BJ (cell line): ENCODE data around the gene PIGX. TPM values are rescaled to one million over a fixed set of nuclear protein-coding genes. Genes with fewer than 3 reads are reported as not detected.

Experiments used
- CTCF ChIA-PET: fragments of 350-600 bp; formaldehyde crosslinking; extraction: SDS; loops from one replicate; lab custom pipeline; 2021; ENCODE audit warnings: antibody characterized with exemption, inconsistent platforms; lab: Yijun Ruan, JAX
- POLR2A ChIA-PET: fragments of 300-600 bp; sonication (Branson Sonifier 250); formaldehyde crosslinking; extraction: SDS; loops from one replicate; lab custom pipeline; 2021; ENCODE audit warnings: antibody characterized with exemption; lab: Charles Lee
- DNase-seq: peaks from one replicate; pipeline ENCODE4 v3.0.0-alpha.2; 2011; ENCODE audit warnings: low read depth
- H3K27me3 ChIP-seq: 2 replicates; pipeline ENCODE4 v1.6.0; 2011; ENCODE audit warnings: low read length; ENCODE audit not compliant: control insufficient read depth, insufficient read depth
- H3K36me3 ChIP-seq: 2 replicates; pipeline ENCODE4 v1.5.1; 2011; ENCODE audit warnings: low read length; ENCODE audit not compliant: control insufficient read depth, insufficient read depth
- H3K4me3 ChIP-seq: 2 replicates; pipeline ENCODE4 v1.5.1; 2011; ENCODE audit warnings: low read depth, mild to moderate bottlenecking, control low read depth, low read length
- CTCF ChIP-seq: IDR thresholded peaks from 2 replicates; pipeline ENCODE4 v1.5.1; 2011; ENCODE audit warnings: low read depth, mild to moderate bottlenecking, control low read depth, inconsistent platforms, low read length, moderate library complexity; ENCODE audit not compliant: insufficient read depth
- polyA plus RNA-seq: library from polyadenylated mRNA; depleted of rRNA; stranded (reverse); fragments of >200 nt; gene quantifications from 2 replicates; pipeline ENCODE4 v1.2.3, GENCODE V29; 2011

PIGX gene
- polyA plus RNA-seq, 1 experiment: 7.8 TPM

GRCh38 chr3:196686436-196686835 lies 25.7 kb upstream of the PIGX start:
- no peak for TF ChIP-seq CTCF
- no peak for DNase-seq
- H3K27me3 ChIP-seq: 0 out of 2 replicates have a peak, but pooled peaks cover 3% of the 10 kb centered on the region
- no peak overlapping the region for H3K4me3 ChIP-seq
- H3K36me3 ChIP-seq: no peaks in the 10 kb centered on the region
- ChIA-PET POLR2A (no interaction called here), CTCF (interaction anchor here (0.7 to 11.2 kb wide), 6 partner anchors 11 to 90 kb away, joined by 3 to 203 read pairs (median 6); no protein-coding TSS in a partner anchor)

GRCh38 chr3:196688349-196688748 lies 23.8 kb upstream of the PIGX start:
- Histone ChIP-seq H3K4me3 (no peak overlapping the region), H3K27me3 (no peaks in the 10 kb centered on the region), H3K36me3 (no peaks in the 10 kb centered on the region)
- peak; percentile 23 for DNase-seq
- CTCF ChIA-PET: interaction anchor here (0.8 to 11.2 kb wide), 6 partner anchors 8 to 166 kb away, joined by 3 to 203 read pairs (median 5); no protein-coding TSS in a partner anchor
- POLR2A ChIA-PET: interaction anchor here (1.0 kb wide), 1 partner anchor 38 kb away, joined by 3 read pairs; no protein-coding TSS in a partner anchor
- no peak for TF ChIP-seq CTCF

- Histone ChIP-seq H3K36me3 (no peaks in the 10 kb centered on the region), H3K27me3 (no peaks in the 10 kb centered on the region), H3K4me3 (no peak overlapping the region)
- ChIA-PET POLR2A (no interaction called here), CTCF (interaction anchor here (11.2 kb wide), 1 partner anchor 82 kb away, joined by 203 read pairs; no protein-coding TSS in a partner anchor)
- DNase-seq: no peak
- no peak for TF ChIP-seq CTCF
Observed at GRCh38 chr3:196689941-196690660, 22.1 kb upstream of the PIGX start.

- DNase-seq: no peak
- H3K27me3 ChIP-seq: no peaks in the 10 kb centered on the region
- ChIA-PET POLR2A (no interaction called here), CTCF (interaction anchor here (0.6 to 11.2 kb wide), 2 partner anchors 84 to 150 kb away, joined by 4 to 203 read pairs; no protein-coding TSS in a partner anchor)
- H3K36me3 ChIP-seq: no peaks in the 10 kb centered on the region
- H3K4me3 ChIP-seq: no peak overlapping the region
- no peak for TF ChIP-seq CTCF
Observed at GRCh38 chr3:196691386-196691785, 20.8 kb upstream of the PIGX start.

- DNase-seq: no peak
- Histone ChIP-seq H3K27me3 (no peaks in the 10 kb centered on the region), H3K36me3 (no peaks in the 10 kb centered on the region), H3K4me3 (no peak overlapping the region)
- TF ChIP-seq CTCF: no peak; the same call in 1 of the 2 replicates
- ChIA-PET CTCF (interaction anchor here (0.8 to 1.7 kb wide), 4 partner anchors 9 to 85 kb away, joined by 3 to 10 read pairs (median 4); no protein-coding TSS in a partner anchor), POLR2A (no interaction called here)
Observed at GRCh38 chr3:196694202-196694638, 18.0 kb upstream of the PIGX start.
